CD4-positive, alpha-beta memory T cell (primary cell): Measurements from ENCODE around the gene ELANE. TPM values are rescaled to one million over a fixed set of nuclear protein-coding genes. Genes with fewer than 3 reads are reported as not detected.
"Not testable (repeated sequence)": the region's sequence is repeated elsewhere in the genome, so short reads cannot be mapped to it uniquely, and the experiment has no call there.

ENCODE experiments used
- CTCF ChIA-PET: fragments of 350-600 bp; sonication (Branson Sonifier 250); formaldehyde crosslinking; loops from one replicate; lab custom pipeline; 2021; ENCODE audit warnings: inconsistent platforms; ENCODE audit not compliant: partially characterized antibody; lab: Charles Lee
- POLR2A ChIA-PET: fragments of 350-600 bp; sonication (Branson Sonifier 250); formaldehyde crosslinking; loops from one replicate; lab custom pipeline; 2021; ENCODE audit not compliant: partially characterized antibody; lab: Charles Lee
- DNase-seq, 5 donors: peaks; one replicate each; pipeline versions ENCODE4 v3.0.0 to v3.0.0-alpha.2; 2020 to 2022; ENCODE audit warnings: mixed read lengths in 1 of 5
- H3K27ac ChIP-seq: one replicate; pipeline ENCODE4 v1.7.0; 2013; ENCODE audit warnings: low read depth, low read length
- H3K27me3 ChIP-seq: 2 replicates; pipeline ENCODE4 v1.7.0; 2013; ENCODE audit warnings: mild to moderate bottlenecking, low read length, moderate library complexity; ENCODE audit not compliant: insufficient read depth
- H3K36me3 ChIP-seq: 2 replicates; pipeline ENCODE4 v1.7.0; 2013; ENCODE audit warnings: mild to moderate bottlenecking, low read length, moderate library complexity; ENCODE audit not compliant: insufficient read depth
- H3K4me1 ChIP-seq: 2 replicates; pipeline ENCODE4 v1.7.0; 2013; ENCODE audit warnings: mild to moderate bottlenecking, low read length, moderate library complexity; ENCODE audit not compliant: insufficient read depth
- H3K4me3 ChIP-seq, 2 donors: one replicate each; pipeline ENCODE4 v1.7.0; 2013; ENCODE audit warnings: low read length in 2 of 2, mild to moderate bottlenecking in 1 of 2
- H3K9me3 ChIP-seq, 2 donors: one replicate each; pipeline ENCODE4 v1.7.0; 2013; ENCODE audit warnings: low read length in 2 of 2, control low read depth in 1 of 2; ENCODE audit not compliant: control insufficient read depth in 1 of 2
- H3K27ac Mint-ChIP-seq, 7 donors: one replicate each; pipeline ENCODE4 v1.8.0; 2020 to 2021; ENCODE audit warnings: mixed read lengths in 7 of 7, mild to moderate bottlenecking in 6 of 7, inconsistent platforms in 3 of 7, moderate library complexity in 3 of 7
- H3K27me3 Mint-ChIP-seq, 2 donors: one replicate each; pipeline ENCODE4 v1.8.0; 2020 to 2021; ENCODE audit warnings: mixed read lengths in 2 of 2
- H3K36me3 Mint-ChIP-seq, 2 donors: one replicate each; pipeline ENCODE4 v1.8.0; 2020 to 2021; ENCODE audit warnings: mixed read lengths in 2 of 2, inconsistent platforms in 1 of 2, mild to moderate bottlenecking in 1 of 2
- H3K4me1 Mint-ChIP-seq, 4 donors: one replicate each; pipeline ENCODE4 v1.8.0; 2020 to 2021; ENCODE audit warnings: mixed read lengths in 4 of 4, mild to moderate bottlenecking in 1 of 4
- H3K4me3 Mint-ChIP-seq, 8 donors: one replicate each; pipeline ENCODE4 v1.8.0; 2020 to 2021; ENCODE audit warnings: mixed read lengths in 8 of 8, mild to moderate bottlenecking in 7 of 8, moderate library complexity in 6 of 8, inconsistent platforms in 3 of 8
- H3K9me3 Mint-ChIP-seq, 8 donors: one replicate each; pipeline ENCODE4 v1.8.0; 2020 to 2021; ENCODE audit warnings: mixed read lengths in 8 of 8, mild to moderate bottlenecking in 5 of 8, inconsistent platforms in 3 of 8, moderate library complexity in 1 of 8
- intact Hi-C: fragments of 100-400 bp; cut with micrococcal nuclease; formaldehyde crosslinking; loops from one replicate; pipeline ENCODE4 v1.15.1; 2023
- polyA plus RNA-seq, 2 donors: library from polyadenylated mRNA; unstranded; fragments of 300-500 nt; fragmentation: Illumina TruSeq; gene quantifications; one replicate each; pipeline ENCODE4 v1.2.3, GENCODE V29; 2021
- total RNA-seq, 2 experiments: library from RNA; stranded (reverse); gene quantifications; one replicate each; pipeline ENCODE4 v1.2.3, GENCODE V29; 2021

The ELANE gene
- total and polyA plus RNA-seq, 4 experiments from 2014 or later: not detected

DNA sequence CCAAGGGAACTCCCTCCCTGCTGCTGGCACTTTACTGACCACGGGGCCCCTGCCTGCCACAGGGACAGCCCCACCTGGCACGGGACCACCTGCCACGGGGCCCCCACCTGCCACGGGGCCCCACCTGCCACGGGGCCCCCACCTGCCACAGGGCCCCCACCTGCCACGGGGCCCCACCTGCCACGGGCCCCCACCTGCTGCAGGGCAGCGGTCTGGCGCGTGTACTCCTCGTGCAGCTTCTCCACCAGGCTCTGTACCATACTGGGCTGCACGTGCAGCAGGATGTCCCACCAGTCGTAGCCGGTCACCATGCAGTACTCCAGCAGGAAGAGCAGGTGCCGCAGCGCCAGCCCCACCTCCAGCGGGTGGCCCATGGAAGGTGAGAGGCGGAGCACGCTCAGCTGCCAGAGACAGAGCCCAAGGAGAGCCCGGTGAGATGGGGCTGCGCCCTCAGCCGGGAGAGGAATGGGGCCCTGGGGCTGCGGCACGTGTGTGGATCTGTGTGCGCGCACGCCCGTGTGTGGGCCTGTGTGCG lies 24.7 kb downstream of the ELANE start:
- intact Hi-C loops: no loop called here
- no peaks in the 10 kb centered on the region for H3K9me3 ChIP-seq
- Mint-ChIP-seq H3K27me3 (no peaks in the 10 kb centered on the region), H3K9me3 (peaks cover 0 to 3% (median 0%) of the 10 kb centered on the region in 8 donors), H3K27ac (no peak overlapping the region), H3K36me3 (peaks cover 6 to 9% of the 10 kb centered on the region in 2 donors), H3K4me1 (peaks cover 4 to 16% (median 9%) of the 10 kb centered on the region in 4 donors), H3K4me3 (no peak overlapping the region)
- DNase-seq: no peak
- H3K27me3 ChIP-seq: no peaks in the 10 kb centered on the region
- no peak overlapping the region for H3K4me3 ChIP-seq
- POLR2A ChIA-PET: interaction anchor here (9.0 kb wide), 1 partner anchor 18 kb away, joined by 47 read pairs; the partner anchor contains the start of genes MED16 and RNU6-9
- no peak overlapping the region for H3K27ac ChIP-seq
- CTCF ChIA-PET: no interaction called here
- H3K36me3 ChIP-seq: peaks cover 11% of the 10 kb centered on the region
- H3K4me1 ChIP-seq: peaks cover 12% of the 10 kb centered on the region

DNA sequence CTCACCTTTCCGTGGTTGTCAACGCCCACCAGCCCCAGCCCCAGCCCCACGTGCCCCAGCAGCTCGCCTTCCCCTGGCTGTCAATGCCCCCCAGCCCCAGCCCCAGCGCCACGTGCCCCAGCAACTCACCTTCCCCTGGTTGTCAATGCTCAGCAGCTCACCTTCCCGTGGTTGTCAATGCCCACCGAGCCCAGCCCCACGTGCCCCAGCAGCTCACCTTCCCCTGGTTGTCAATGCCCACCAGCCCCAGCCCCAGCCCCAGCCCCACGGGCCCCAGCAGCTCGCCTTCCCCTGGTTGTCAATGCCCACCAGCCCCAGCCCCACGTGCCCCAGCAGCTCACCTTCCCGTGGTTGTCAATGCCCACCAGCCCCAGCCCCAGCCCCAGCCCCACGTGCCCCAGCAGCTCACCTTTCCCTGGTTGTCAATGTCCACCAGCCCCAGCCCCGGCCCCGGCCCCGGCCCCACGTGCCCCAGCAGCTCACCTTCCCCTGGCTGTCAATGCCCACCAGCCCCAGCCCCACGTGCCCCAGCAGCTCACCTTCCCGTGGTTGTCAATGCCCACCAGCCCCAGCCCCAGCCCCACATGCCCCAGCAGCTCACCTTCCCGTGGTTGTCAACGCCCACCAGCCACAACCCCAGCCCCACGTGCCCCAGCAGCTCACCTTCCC lies 26.0 kb downstream of the ELANE start:
- POLR2A ChIA-PET: interaction anchor here (9.0 kb wide), 1 partner anchor 17 kb away, joined by 47 read pairs; the partner anchor contains the start of genes MED16 and RNU6-9
- DNase-seq, H3K36me3 Mint-ChIP-seq, H3K27ac ChIP-seq, H3K4me3 Mint-ChIP-seq, H3K4me1 Mint-ChIP-seq, H3K27ac Mint-ChIP-seq, H3K9me3 ChIP-seq, H3K4me1 ChIP-seq, H3K27me3 ChIP-seq, H3K9me3 Mint-ChIP-seq, H3K27me3 Mint-ChIP-seq, H3K4me3 ChIP-seq, intact Hi-C loops: not testable (repeated sequence)
- CTCF ChIA-PET: interaction anchor here (1.0 to 2.3 kb wide), 4 partner anchors 14 to 42 kb away, joined by 3 to 11 read pairs (median 6); partner anchors contain the start of genes MED16 and RNU6-9
- peaks cover 15% of the 10 kb centered on the region for H3K36me3 ChIP-seq

- Mint-ChIP-seq H3K36me3 (peaks cover 6 to 11% of the 10 kb centered on the region in 2 donors), H3K27ac (peak overlapping the region in 3 of 7 donors; percentile 38 to 68 (median 43))
- H3K36me3 ChIP-seq: peaks cover 21% of the 10 kb centered on the region
- H3K4me3 Mint-ChIP-seq, H3K9me3 Mint-ChIP-seq, H3K27ac ChIP-seq, H3K27me3 ChIP-seq, H3K9me3 ChIP-seq, H3K4me1 Mint-ChIP-seq, H3K4me1 ChIP-seq, H3K27me3 Mint-ChIP-seq, H3K4me3 ChIP-seq, intact Hi-C loops, DNase-seq: not testable (repeated sequence)
- ChIA-PET CTCF (interaction anchor here (1.0 to 2.3 kb wide), 4 partner anchors 14 to 41 kb away, joined by 3 to 11 read pairs (median 6); partner anchors contain the start of genes MED16 and RNU6-9), POLR2A (interaction anchor here (0.6 to 9.0 kb wide), 2 partner anchors 16 to 142 kb away, joined by 3 to 47 read pairs; partner anchors contain the start of genes MED16, RNU6-9 and TMEM259)
Measured at GRCh38 chr19:878751-879561, 26.9 kb downstream of the ELANE start.

DNA sequence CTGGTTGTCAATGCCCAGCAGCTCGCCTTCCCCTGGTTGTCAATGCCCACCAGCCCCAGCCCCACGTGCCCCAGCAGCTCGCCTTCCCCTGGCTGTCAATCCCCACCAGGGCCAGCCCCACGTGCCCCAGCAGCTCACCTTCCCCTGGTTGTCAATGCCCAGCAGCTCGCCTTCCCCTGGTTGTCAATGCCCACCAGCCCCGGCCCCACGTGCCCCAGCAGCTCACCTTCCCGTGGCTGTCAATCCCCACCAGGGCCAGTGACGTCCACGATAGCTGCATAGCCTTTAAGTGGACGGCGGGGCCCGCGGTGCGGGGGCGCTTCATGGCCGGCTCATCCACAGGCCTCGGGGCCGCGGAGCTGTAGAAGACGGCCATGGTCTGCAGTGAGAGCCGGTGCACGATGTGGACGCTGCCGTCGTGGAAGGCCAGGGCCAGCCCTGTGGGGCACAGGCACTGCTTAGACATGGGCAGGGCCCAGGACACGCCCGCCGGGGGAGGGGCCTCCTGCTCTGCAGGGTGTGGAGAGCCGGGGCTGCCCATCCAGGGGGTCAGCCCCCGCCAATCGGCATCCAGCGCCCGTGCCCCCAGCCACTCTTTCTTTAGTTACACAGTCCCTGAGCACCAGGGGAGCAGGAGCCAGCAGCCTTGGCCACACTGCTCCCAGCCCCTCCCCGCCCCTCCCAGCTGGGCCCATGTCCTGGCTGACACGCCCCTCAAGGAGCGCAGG lies 27.8 kb downstream of the ELANE start:
- H3K27me3 ChIP-seq: no peaks in the 10 kb centered on the region
- Mint-ChIP-seq H3K4me3 (no peak overlapping the region), H3K27ac (peak overlapping the region in 1 of 7 donors; percentile 29), H3K9me3 (no peaks in the 10 kb centered on the region), H3K27me3 (no peaks in the 10 kb centered on the region), H3K4me1 (peaks cover 0 to 4% (median 0%) of the 10 kb centered on the region in 4 donors), H3K36me3 (peaks cover 6 to 13% of the 10 kb centered on the region in 2 donors)
- no peak overlapping the region for H3K4me3 ChIP-seq
- no peak overlapping the region for H3K27ac ChIP-seq
- H3K4me1 ChIP-seq: no peaks in the 10 kb centered on the region
- intact Hi-C loops: no loop called here
- no peak for DNase-seq
- ChIA-PET POLR2A (interaction anchor here (0.6 to 9.0 kb wide), 3 partner anchors 15 to 141 kb away, joined by 3 to 47 read pairs (median 5); partner anchors contain the start of genes MED16, RNU6-9 and TMEM259), CTCF (interaction anchor here (1.9 to 2.3 kb wide), 2 partner anchors 13 to 16 kb away, joined by 8 to 11 read pairs; partner anchors contain the start of genes MED16 and RNU6-9)
- H3K36me3 ChIP-seq: peaks cover 25% of the 10 kb centered on the region
- H3K9me3 ChIP-seq: no peaks in the 10 kb centered on the region

DNA sequence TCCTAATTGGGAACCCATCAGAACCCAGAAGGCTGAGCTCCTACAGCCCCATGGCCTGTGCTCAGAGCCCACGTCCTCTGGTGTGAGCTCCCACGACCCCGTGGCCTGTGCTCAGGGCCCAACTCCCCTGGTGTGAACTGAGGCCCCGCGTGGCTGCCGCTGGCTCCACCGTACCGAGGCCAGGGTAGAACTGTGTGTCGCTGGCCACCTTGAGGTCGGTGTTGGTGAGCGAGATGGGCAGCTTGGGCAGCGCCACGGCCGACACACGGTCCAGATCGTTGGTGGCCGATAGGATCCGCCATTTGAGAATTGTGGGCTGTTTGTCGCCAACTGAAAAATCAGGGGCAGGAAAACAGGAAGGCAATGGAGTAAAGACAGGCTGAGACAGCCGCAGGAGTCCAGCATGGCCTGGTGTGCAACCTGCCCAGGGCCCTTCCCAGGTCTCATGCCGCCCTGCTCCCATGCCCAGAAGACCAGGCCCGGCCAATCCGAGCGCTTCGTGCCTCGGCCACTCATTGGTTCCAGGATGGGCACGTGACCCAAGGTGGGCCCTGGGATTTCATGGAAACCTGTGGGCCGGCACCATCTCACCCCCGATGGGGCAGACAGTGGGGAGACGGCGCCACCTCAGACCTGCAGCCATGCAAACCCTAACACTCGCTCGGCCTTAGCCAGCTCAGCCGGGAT lies 29.4 kb downstream of the ELANE start:
- H3K27ac ChIP-seq: no peak overlapping the region
- Mint-ChIP-seq H3K4me3 (no peak overlapping the region), H3K27ac (peak overlapping the region in 1 of 7 donors; percentile 35), H3K36me3 (peaks cover 6 to 15% of the 10 kb centered on the region in 2 donors), H3K27me3 (no peaks in the 10 kb centered on the region), H3K9me3 (no peaks in the 10 kb centered on the region), H3K4me1 (peaks cover 0 to 4% (median 0%) of the 10 kb centered on the region in 4 donors)
- no peaks in the 10 kb centered on the region for H3K4me1 ChIP-seq
- POLR2A ChIA-PET: interaction anchor here (0.9 to 9.0 kb wide), 2 partner anchors 9 to 14 kb away, joined by 3 to 47 read pairs; partner anchors contain the start of genes MED16 and RNU6-9
- peaks cover 31% of the 10 kb centered on the region for H3K36me3 ChIP-seq
- DNase-seq: no peak
- no peaks in the 10 kb centered on the region for H3K9me3 ChIP-seq
- CTCF ChIA-PET: interaction anchor here (0.8 to 1.2 kb wide), 2 partner anchors 17 to 18 kb away, joined by 3 to 4 read pairs; no protein-coding TSS in a partner anchor
- no peaks in the 10 kb centered on the region for H3K27me3 ChIP-seq
- intact Hi-C loops: no loop called here
- H3K4me3 ChIP-seq: no peak overlapping the region

DNA sequence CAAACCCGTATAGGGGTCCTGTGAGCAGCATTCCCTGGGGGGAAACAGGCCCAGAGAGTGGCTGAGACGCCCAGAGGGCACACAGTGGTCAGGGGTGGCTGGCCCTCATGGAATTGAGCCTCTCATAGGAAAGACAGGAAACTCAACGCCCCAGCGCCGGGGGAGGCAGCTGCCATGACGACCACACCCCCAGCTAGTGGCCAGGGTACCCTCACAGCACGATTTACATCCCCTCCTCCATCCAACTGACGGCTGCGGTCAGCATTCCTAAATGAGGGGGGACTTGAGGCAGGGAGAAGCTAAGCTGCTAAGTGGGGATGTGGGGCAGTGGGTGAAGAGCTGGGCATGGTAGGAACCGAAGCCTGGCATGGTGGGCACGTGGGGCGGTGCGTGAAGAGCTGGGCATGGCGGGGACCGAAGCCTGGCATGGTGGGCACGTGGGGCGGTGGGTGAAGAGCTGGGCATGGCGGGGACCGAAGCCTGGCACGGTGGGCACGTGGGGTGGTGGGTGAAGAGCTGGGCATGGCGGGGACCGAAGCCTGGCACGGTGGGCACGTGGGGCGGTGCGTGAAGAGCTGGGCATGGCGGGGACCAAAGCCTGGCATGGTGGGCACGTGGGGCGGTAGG lies 30.9 kb downstream of the ELANE start:
- no peak overlapping the region for H3K4me3 ChIP-seq
- H3K27me3 ChIP-seq: no peaks in the 10 kb centered on the region
- no peak overlapping the region for H3K27ac Mint-ChIP-seq
- DNase-seq: no peak
- peaks cover 6 to 19% of the 10 kb centered on the region in 2 donors for H3K36me3 Mint-ChIP-seq
- H3K4me1 ChIP-seq: peaks cover 11% of the 10 kb centered on the region
- H3K4me1 Mint-ChIP-seq: peaks cover 0 to 9% (median 0%) of the 10 kb centered on the region in 4 donors
- intact Hi-C loops: no loop called here
- H3K9me3 Mint-ChIP-seq: no peaks in the 10 kb centered on the region
- no peaks in the 10 kb centered on the region for H3K27me3 Mint-ChIP-seq
- peaks cover 35% of the 10 kb centered on the region for H3K36me3 ChIP-seq
- ChIA-PET CTCF (interaction anchor here (1.0 kb wide), 1 partner anchor 20 kb away, joined by 4 read pairs; no protein-coding TSS in a partner anchor), POLR2A (interaction anchor here (0.8 to 9.0 kb wide), 4 partner anchors 11 to 36 kb away, joined by 4 to 47 read pairs (median 5); partner anchors contain the start of genes MED16 and RNU6-9)
- no peak overlapping the region for H3K4me3 Mint-ChIP-seq
- no peaks in the 10 kb centered on the region for H3K9me3 ChIP-seq
- no peak overlapping the region for H3K27ac ChIP-seq
